ENCODE results near the gene FBXL17.

FBXL17 gene

GRCh38 chr5:108061941-108062340 is 320.0 kb downstream of the FBXL17 start:
- Histone ChIP-seq H3K27me3 (ENCODE audit: low read depth, low read length) (no peaks in the 10 kb centered on the region), H3K36me3 (replicated peaks; ENCODE audit: low read depth, low read length) (no peaks in the 10 kb centered on the region), H3K4me2 (ENCODE audit: low read length) (no peak overlapping the region), H3K79me2 (ENCODE audit: low read length) (no peaks in the 10 kb centered on the region), H3K4me3 (ENCODE audit: low read length) (no peak overlapping the region), H3K4me1 (ENCODE audit: low read length) (no peaks in the 10 kb centered on the region), H3K9ac (ENCODE audit: low read length) (no peak overlapping the region), H4K20me1 (ENCODE audit: insufficient read depth, low read length) (no peaks in the 10 kb centered on the region), H3K9me3 (ENCODE audit: insufficient read depth, low read length) (no peaks in the 10 kb centered on the region), H3K27ac (ENCODE audit: low read length) (no peak overlapping the region), H2AFZ (ENCODE audit: low read depth, low read length) (no peak overlapping the region)
- TF ChIP-seq CTCF (IDR thresholded peaks at IDR 0.05; ENCODE audit: low read depth, low read length): no peak
- TF ChIP-seq EZH2phosphoT487 (IDR thresholded peaks at IDR 0.05; ENCODE audit: low read depth): no peak

- TF ChIP-seq CTCF (IDR thresholded peaks at IDR 0.05; ENCODE audit: low read depth, low read length): no peak
- TF ChIP-seq EZH2phosphoT487 (IDR thresholded peaks at IDR 0.05; ENCODE audit: low read depth): no peak
- Histone ChIP-seq H3K9me3 (ENCODE audit: insufficient read depth, low read length) (no peaks in the 10 kb centered on the region), H3K79me2 (ENCODE audit: low read length) (no peaks in the 10 kb centered on the region), H3K4me1 (ENCODE audit: low read length) (no peaks in the 10 kb centered on the region), H3K36me3 (replicated peaks; ENCODE audit: low read depth, low read length) (no peaks in the 10 kb centered on the region), H3K4me2 (ENCODE audit: low read length) (no peak overlapping the region), H2AFZ (ENCODE audit: low read depth, low read length) (no peak overlapping the region), H3K4me3 (ENCODE audit: low read length) (no peak overlapping the region), H4K20me1 (ENCODE audit: insufficient read depth, low read length) (no peaks in the 10 kb centered on the region), H3K9ac (ENCODE audit: low read length) (no peak overlapping the region), H3K27me3 (ENCODE audit: low read depth, low read length) (no peaks in the 10 kb centered on the region), H3K27ac (ENCODE audit: low read length) (no peak overlapping the region)
Measured at GRCh38 chr5:108060340-108060739, 321.6 kb downstream of the FBXL17 start.

GRCh38 chr5:108059334-108059733 is 322.6 kb downstream of the FBXL17 start:
- H3K9me3 ChIP-seq (ENCODE audit: insufficient read depth, low read length): no peaks in the 10 kb centered on the region
- no peak overlapping the region for H2AFZ ChIP-seq (ENCODE audit: low read depth, low read length)
- H3K4me1 ChIP-seq (ENCODE audit: low read length): no peaks in the 10 kb centered on the region
- no peaks in the 10 kb centered on the region for H3K36me3 ChIP-seq (replicated peaks; ENCODE audit: low read depth, low read length)
- H3K79me2 ChIP-seq (ENCODE audit: low read length): no peaks in the 10 kb centered on the region
- H3K9ac ChIP-seq (ENCODE audit: low read length): no peak overlapping the region
- TF ChIP-seq CTCF (IDR thresholded peaks at IDR 0.05; ENCODE audit: low read depth, low read length) (no peak), EZH2phosphoT487 (IDR thresholded peaks at IDR 0.05; ENCODE audit: low read depth) (no peak)
- no peak overlapping the region for H3K27ac ChIP-seq (ENCODE audit: low read length)
- no peak overlapping the region for H3K4me2 ChIP-seq (ENCODE audit: low read length)
- H3K4me3 ChIP-seq (ENCODE audit: low read length): no peak overlapping the region
- H4K20me1 ChIP-seq (ENCODE audit: insufficient read depth, low read length): no peaks in the 10 kb centered on the region
- no peaks in the 10 kb centered on the region for H3K27me3 ChIP-seq (ENCODE audit: low read depth, low read length)

- Histone ChIP-seq H3K4me3 (ENCODE audit: low read length) (no peak overlapping the region), H3K9ac (ENCODE audit: low read length) (no peak overlapping the region), H3K27me3 (ENCODE audit: low read depth, low read length) (no peaks in the 10 kb centered on the region), H3K4me1 (ENCODE audit: low read length) (no peaks in the 10 kb centered on the region), H2AFZ (ENCODE audit: low read depth, low read length) (no peak overlapping the region), H4K20me1 (ENCODE audit: insufficient read depth, low read length) (no peaks in the 10 kb centered on the region), H3K36me3 (replicated peaks; ENCODE audit: low read depth, low read length) (no peaks in the 10 kb centered on the region), H3K79me2 (ENCODE audit: low read length) (no peaks in the 10 kb centered on the region), H3K27ac (ENCODE audit: low read length) (no peak overlapping the region), H3K9me3 (ENCODE audit: insufficient read depth, low read length) (no peaks in the 10 kb centered on the region), H3K4me2 (ENCODE audit: low read length) (no peak overlapping the region)
- TF ChIP-seq CTCF (IDR thresholded peaks at IDR 0.05; ENCODE audit: low read depth, low read length) (no peak), EZH2phosphoT487 (IDR thresholded peaks at IDR 0.05; ENCODE audit: low read depth) (no peak)
Measured at GRCh38 chr5:108054349-108054748, 327.5 kb downstream of the FBXL17 start.

Data from OCI-LY3 (cell line).